BLaER1 treated with 17β-estradiol and CSF1 and Interleukin-3, amounts not matched to agents 10 nM and 100 nM (cell line): ENCODE measurements around the gene SHANK1.

Experiments
- H3K27ac ChIP-seq, 11 experiments: shearing (Covaris generic); formaldehyde crosslinking; 2 replicates each; pipeline ENCODE4 v1.8.1; 2022
- H3K27me3 ChIP-seq, 11 experiments: shearing (Covaris generic); formaldehyde crosslinking; 2 replicates each; pipeline ENCODE4 v1.8.1; 2022
- H3K36me3 ChIP-seq, 11 experiments: shearing (Covaris generic); formaldehyde crosslinking; 2 replicates each; pipeline ENCODE4 v1.8.1; 2022
- H3K4me1 ChIP-seq, 10 experiments: shearing (Covaris generic); formaldehyde crosslinking; 2 replicates each; pipeline ENCODE4 v1.8.1; 2022
- H3K4me2 ChIP-seq, 11 experiments: shearing (Covaris generic); formaldehyde crosslinking; 2 replicates each; pipeline ENCODE4 v1.8.1; 2022
- H3K4me3 ChIP-seq, 10 experiments: shearing (Covaris generic); formaldehyde crosslinking; 2 replicates each; pipeline ENCODE4 v1.8.1; 2022
- H3K9ac ChIP-seq, 11 experiments: shearing (Covaris generic); formaldehyde crosslinking; 2 replicates each; pipeline ENCODE4 v1.8.1; 2022
- H3K9me3 ChIP-seq, 11 experiments: shearing (Covaris generic); formaldehyde crosslinking; replicated peaks in 1 of 11; 2 replicates each; pipeline ENCODE4 v1.8.1; 2022
- H4K20me1 ChIP-seq, 11 experiments: shearing (Covaris generic); formaldehyde crosslinking; 2 replicates each; pipeline ENCODE4 v1.8.1; 2022
- Cebpa-rat ChIP-seq, 11 experiments: shearing (Covaris generic); IDR thresholded peaks; 2 replicates each; pipeline ENCODE4 v1.8.1; 2022

Gene SHANK1

GRCh38 chr19:50702871-50703829 is 16.5 kb downstream of the SHANK1 start:
- Histone ChIP-seq H3K4me3 (peak overlapping the region in 8 of 10 experiments; percentile 22 to 66 (median 54); a peak in 16 of 20 replicates), H3K9ac (peak overlapping the region; percentile 53 to 82 (median 65)), H3K36me3 (peaks cover 0 to 32% (median 8%) of the 10 kb centered on the region in 11 experiments; a peak in 8 of 22 replicates), H3K27me3 (no peaks in the 10 kb centered on the region; a peak in 1 of 22 replicates), H3K9me3 (no peaks in the 10 kb centered on the region), H3K4me1 (peaks cover 39 to 47% (median 46%) of the 10 kb centered on the region in 10 experiments), H3K4me2 (peak overlapping the region; percentile 89 to 100 (median 99)), H3K27ac (peak overlapping the region; percentile 52 to 79 (median 71)), H4K20me1 (peaks cover 0 to 93% (median 9%) of the 10 kb centered on the region in 11 experiments; a peak in 14 of 22 replicates)
- TF ChIP-seq Cebpa-rat (IDR thresholded peaks at IDR 0.05) = no peak

GRCh38 chr19:50702158-50702870 is 17.3 kb downstream of the SHANK1 start:
- Histone ChIP-seq H3K9me3 (no peaks in the 10 kb centered on the region), H3K27ac (peak overlapping the region in 10 of 11 experiments; percentile 30 to 79 (median 72); a peak in 19 of 22 replicates), H3K36me3 (peaks cover 0 to 38% (median 8%) of the 10 kb centered on the region in 11 experiments; a peak in 9 of 22 replicates), H3K4me3 (peak overlapping the region in 9 of 10 experiments; percentile 11 to 66 (median 51); a peak in 16 of 20 replicates), H3K4me2 (peak overlapping the region; percentile 89 to 100 (median 99)), H3K4me1 (peaks cover 39 to 47% (median 46%) of the 10 kb centered on the region in 10 experiments), H3K27me3 (no peaks in the 10 kb centered on the region; a peak in 1 of 22 replicates), H4K20me1 (peaks cover 0 to 94% (median 15%) of the 10 kb centered on the region in 11 experiments; a peak in 15 of 22 replicates), H3K9ac (peak overlapping the region; percentile 38 to 82 (median 64); a peak in 20 of 22 replicates)
- no peak for TF ChIP-seq Cebpa-rat (IDR thresholded peaks at IDR 0.05)

GRCh38 chr19:50701367-50701985 is 18.1 kb downstream of the SHANK1 start:
- Histone ChIP-seq H3K9ac (peak overlapping the region in 1 of 11 experiments; percentile 38; a peak in 1 of 22 replicates), H3K27me3 (peaks cover 0 to under 1% (median 0%) of the 10 kb centered on the region in 11 experiments; a peak in 1 of 22 replicates)

GRCh38 chr19:50697414-50698124 is 22.0 kb downstream of the SHANK1 start:
- H3K27me3 ChIP-seq = peaks cover 10 to 29% (median 23%) of the 10 kb centered on the region in 11 experiments
- peaks cover 20 to 25% (median 22%) of the 10 kb centered on the region in 10 experiments for H3K4me1 ChIP-seq
- H3K9me3 ChIP-seq = no peaks in the 10 kb centered on the region
- no peak overlapping the region for H3K4me2 ChIP-seq
- H3K27ac ChIP-seq = no peak overlapping the region
- H3K36me3 ChIP-seq = peaks cover 0 to 38% (median 8%) of the 10 kb centered on the region in 11 experiments; a peak in 10 of 22 replicates
- no peak for TF ChIP-seq Cebpa-rat (IDR thresholded peaks at IDR 0.05)
- H3K4me3 ChIP-seq = no peak overlapping the region
- peaks cover 22 to 94% (median 52%) of the 10 kb centered on the region in 11 experiments for H4K20me1 ChIP-seq
- H3K9ac ChIP-seq = no peak overlapping the region

More at GRCh38 chr19:50701367-50701985, 18.1 kb downstream of the SHANK1 start:
- peaks cover 39 to 47% (median 46%) of the 10 kb centered on the region in 10 experiments for H3K4me1 ChIP-seq
- H3K36me3 ChIP-seq = peaks cover 0 to 38% (median 8%) of the 10 kb centered on the region in 11 experiments; a peak in 9 of 22 replicates
- H3K27ac ChIP-seq = no peak overlapping the region
- no peaks in the 10 kb centered on the region for H3K9me3 ChIP-seq
- no peak for TF ChIP-seq Cebpa-rat (IDR thresholded peaks at IDR 0.05)
- peak overlapping the region; percentile 89 to 100 (median 99) for H3K4me2 ChIP-seq
- peak overlapping the region in 5 of 10 experiments; percentile 51 to 66 (median 62); a peak in 9 of 20 replicates for H3K4me3 ChIP-seq
- H4K20me1 ChIP-seq = peaks cover 3 to 94% (median 19%) of the 10 kb centered on the region in 11 experiments; a peak in 17 of 22 replicates

GRCh38 chr19:50696094-50696483 is 23.5 kb downstream of the SHANK1 start:
- no peak for TF ChIP-seq Cebpa-rat (IDR thresholded peaks at IDR 0.05)
- Histone ChIP-seq H3K4me2 (peak overlapping the region; percentile 64 to 84 (median 74); a peak in 21 of 22 replicates), H4K20me1 (peaks cover 26 to 96% (median 61%) of the 10 kb centered on the region in 11 experiments), H3K9me3 (no peaks in the 10 kb centered on the region), H3K4me1 (peaks cover 7 to 14% (median 10%) of the 10 kb centered on the region in 10 experiments), H3K27ac (no peak overlapping the region), H3K27me3 (peaks cover 10 to 29% (median 23%) of the 10 kb centered on the region in 11 experiments), H3K36me3 (peaks cover 0 to 39% (median 8%) of the 10 kb centered on the region in 11 experiments; a peak in 10 of 22 replicates), H3K9ac (no peak overlapping the region), H3K4me3 (no peak overlapping the region)

- Histone ChIP-seq H4K20me1 (peaks cover 32 to 96% (median 67%) of the 10 kb centered on the region in 11 experiments), H3K9ac (no peak overlapping the region), H3K4me3 (peak overlapping the region in 1 of 10 experiments; percentile 19; a peak in 2 of 20 replicates), H3K36me3 (peaks cover 0 to 40% (median 6%) of the 10 kb centered on the region in 11 experiments; a peak in 10 of 22 replicates), H3K4me2 (peak overlapping the region; percentile 64 to 84 (median 74)), H3K27ac (no peak overlapping the region), H3K27me3 (peaks cover 10 to 29% (median 23%) of the 10 kb centered on the region in 11 experiments), H3K9me3 (no peaks in the 10 kb centered on the region), H3K4me1 (peaks cover 6 to 14% (median 8%) of the 10 kb centered on the region in 10 experiments)
- TF ChIP-seq Cebpa-rat (IDR thresholded peaks at IDR 0.05) = no peak
Measured at GRCh38 chr19:50695251-50696093, 24.1 kb downstream of the SHANK1 start.

- Histone ChIP-seq H3K9me3 (no peaks in the 10 kb centered on the region), H3K4me2 (no peak overlapping the region), H3K4me1 (peaks cover 6 to 14% (median 8%) of the 10 kb centered on the region in 10 experiments), H3K4me3 (no peak overlapping the region), H3K27ac (no peak overlapping the region), H4K20me1 (peaks cover 39 to 96% (median 74%) of the 10 kb centered on the region in 11 experiments), H3K9ac (no peak overlapping the region), H3K36me3 (peaks cover 0 to 41% (median 7%) of the 10 kb centered on the region in 11 experiments; a peak in 10 of 22 replicates), H3K27me3 (peaks cover 10 to 29% (median 23%) of the 10 kb centered on the region in 11 experiments)
- no peak for TF ChIP-seq Cebpa-rat (IDR thresholded peaks at IDR 0.05)
Measured at GRCh38 chr19:50694815-50695145, 24.8 kb downstream of the SHANK1 start.
